ENCODE measurements around the gene VAMP2. TPM values are rescaled to one million over a fixed set of nuclear protein-coding genes. Genes with fewer than 3 reads are reported as not detected.
A peak's percentile ranks its signal among the peaks of the same experiment; 100 is the strongest.

VAMP2 gene
- total and polyA plus RNA-seq, 9 of the 15 experiments (the other 6 are each of a cell fraction or from before 2014, with no cell fraction given), result 2.3 to 31.8 (median 6.0) TPM

DNA sequence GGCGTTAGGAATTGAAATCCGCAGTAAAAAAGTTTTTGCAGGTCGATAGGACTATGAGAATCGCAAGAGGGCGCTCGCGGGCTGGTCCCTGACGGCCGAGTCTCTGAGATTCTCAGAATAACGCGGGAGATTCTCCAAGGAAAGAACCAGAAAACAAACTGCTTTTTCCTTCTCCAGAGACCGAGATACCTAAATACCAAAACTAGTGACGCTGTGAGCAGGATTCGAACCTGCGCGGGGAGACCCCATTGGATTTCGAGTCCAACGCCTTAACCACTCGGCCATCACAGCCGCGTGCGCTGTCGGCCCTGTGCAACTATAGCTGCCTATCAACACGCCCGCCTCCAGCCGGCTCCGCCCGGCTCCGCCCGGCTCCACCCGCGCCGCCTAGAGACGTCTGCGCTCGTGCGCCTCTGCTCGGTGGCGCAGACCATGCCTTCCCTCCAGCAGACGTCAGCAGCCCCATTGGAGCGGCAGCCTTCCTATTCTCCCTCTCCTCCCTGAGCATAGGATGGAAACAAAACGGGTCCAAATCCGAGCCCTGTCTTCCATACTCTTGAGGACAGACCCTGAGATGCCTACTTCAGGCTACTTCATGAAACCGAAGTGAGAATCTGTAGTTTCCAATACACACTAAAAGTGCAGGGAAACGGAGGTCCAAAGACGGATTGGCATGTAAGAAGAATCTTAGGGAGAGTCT is 23.9 kb downstream of the VAMP2 start (continued):
- TF ChIP-seq ETV6 (IDR thresholded peaks at IDR 0.05; ENCODE audit: borderline replicate concordance in 1 of 2, low read depth in 2 of 2, low read length in 1 of 2), result no peak
- no peak; the same call in 1 of the 2 replicates for TF ChIP-seq ETV6 (CRISPR knock-in tag; IDR thresholded peaks at IDR 0.05; ENCODE audit: borderline replicate concordance)
- TF ChIP-seq GATAD2A (IDR thresholded peaks at IDR 0.05), result no peak
- no peak for TF ChIP-seq HNRNPL (IDR thresholded peaks at IDR 0.05; ENCODE audit: low read depth, low read length)

- Histone ChIP-seq H3K9ac (ENCODE audit: insufficient read depth in 1 of 2, low read depth in 2 of 2, low read length in 2 of 2) (peak overlapping the region; percentile 86 to 87; a peak in 3 of 4 replicates), H2AFZ (ENCODE audit: low read depth, low read length) (peak overlapping the region; percentile 90), H3K4me3 (peak overlapping the region; percentile 59), H3K4me2 (ENCODE audit: insufficient read depth, low read length) (peak overlapping the region; percentile 92), H3K36me3 (ENCODE audit: control insufficient read depth, insufficient read depth, low read length) (peaks cover 30% of the 10 kb centered on the region; the same call in 1 of the 3 replicates), H4K20me1 (replicated peaks; ENCODE audit: control insufficient read depth, insufficient read depth, low read length) (0 out of 2 replicates have a peak, but pooled peaks cover 2% of the 10 kb centered on the region), H3K27me3 (ENCODE audit: control insufficient read depth in 2 of 2, insufficient read depth in 2 of 2, low read length in 2 of 2) (no peaks in the 10 kb centered on the region), H3K9me3 (replicated peaks; ENCODE audit: control insufficient read depth, insufficient read depth, low read depth, low read length) (no peaks in the 10 kb centered on the region), H3K9me1 (ENCODE audit: control insufficient read depth, insufficient read depth, low read length) (no peaks in the 10 kb centered on the region), H3K79me2 (ENCODE audit: control insufficient read depth, insufficient read depth, low read length) (no peaks in the 10 kb centered on the region), H3K4me1 (replicated peaks in 1 of 2; ENCODE audit: control insufficient read depth in 2 of 2, insufficient read depth in 2 of 2, low read length in 2 of 2) (peaks cover 6 to 30% of the 10 kb centered on the region in 2 experiments; a peak in 4 of 5 replicates), H3K27ac (ENCODE audit: extremely low read depth, low read depth, low read length) (peak overlapping the region; percentile 95)
- BruUV-seq (replicated peaks), result no TSS peak
- CTCF ChIA-PET (ENCODE audit: low intra/inter-chr PET ratio), result interaction anchor here (0.6 to 1.4 kb wide), 3 partner anchors 17 to 99 kb away, joined by 3 to 4 read pairs (median 3); no protein-coding TSS in a partner anchor
- intact Hi-C loops (cut with micrococcal nuclease) (loop anchor here (1.0 to 5.0 kb wide), 6 partner anchors 18 to 164 kb away; no protein-coding TSS in a partner anchor), in situ Hi-C loops (cut with MboI) (no loop called here)
- no peak for ATAC-seq
- FAIRE-seq, result no peak
- WGBS (ENCODE audit: insufficient coverage, low coverage, missing lambda C conversion rate), result 0% methylated on average over 7 of the region's 7 CpGs
- DNase-seq (ENCODE audit: extremely low read depth in 1 of 4, low spot score in 3 of 4), result no peak
- POLR2A ChIA-PET, result interaction anchor here (0.6 to 2.8 kb wide), 7 partner anchors 11 to 83 kb away, joined by 3 to 14 read pairs (median 5); no protein-coding TSS in a partner anchor
- TF ChIP-seq CC2D1A (IDR thresholded peaks at IDR 0.05) (0 out of 2 replicates have a peak, but pooled peaks have one; percentile 16), TOE1 (IDR thresholded peaks at IDR 0.05; ENCODE audit: borderline replicate concordance) (peak; percentile 28; the same call in 1 of the 2 replicates), TOE1 (CRISPR knock-in tag; IDR thresholded peaks at IDR 0.05; ENCODE audit: borderline replicate concordance, low read depth) (no peak), MLLT1 (IDR thresholded peaks at IDR 0.05) (peak; percentile 52; a peak in 1 of 4 replicates), ZEB2 (IDR thresholded peaks at IDR 0.05) (0 out of 2 replicates have a peak, but pooled peaks have one; percentile 38), ZNF766 (CRISPR knock-in tag; conservative IDR thresholded peaks at IDR 0.05) (peak; percentile 42; the same call in 1 of the 2 replicates), SMARCA5 (IDR thresholded peaks at IDR 0.05) (0 out of 2 replicates have a peak, but pooled peaks have one; percentile 35)
Observed at GRCh38 chr17:8138374-8138671, 24.4 kb downstream of the VAMP2 start.
